ENCODE data around the gene SLC27A5.
"Not testable (repeated sequence)": the region's sequence is repeated elsewhere in the genome, so short reads cannot be mapped to it uniquely, and the experiment has no call there.

The SLC27A5 gene

GRCh38 chr19:58468216-58468839 lies 43.5 kb downstream of the SLC27A5 start:
- DNase-seq (ENCODE audit: low spot score), result no peak

DNA sequence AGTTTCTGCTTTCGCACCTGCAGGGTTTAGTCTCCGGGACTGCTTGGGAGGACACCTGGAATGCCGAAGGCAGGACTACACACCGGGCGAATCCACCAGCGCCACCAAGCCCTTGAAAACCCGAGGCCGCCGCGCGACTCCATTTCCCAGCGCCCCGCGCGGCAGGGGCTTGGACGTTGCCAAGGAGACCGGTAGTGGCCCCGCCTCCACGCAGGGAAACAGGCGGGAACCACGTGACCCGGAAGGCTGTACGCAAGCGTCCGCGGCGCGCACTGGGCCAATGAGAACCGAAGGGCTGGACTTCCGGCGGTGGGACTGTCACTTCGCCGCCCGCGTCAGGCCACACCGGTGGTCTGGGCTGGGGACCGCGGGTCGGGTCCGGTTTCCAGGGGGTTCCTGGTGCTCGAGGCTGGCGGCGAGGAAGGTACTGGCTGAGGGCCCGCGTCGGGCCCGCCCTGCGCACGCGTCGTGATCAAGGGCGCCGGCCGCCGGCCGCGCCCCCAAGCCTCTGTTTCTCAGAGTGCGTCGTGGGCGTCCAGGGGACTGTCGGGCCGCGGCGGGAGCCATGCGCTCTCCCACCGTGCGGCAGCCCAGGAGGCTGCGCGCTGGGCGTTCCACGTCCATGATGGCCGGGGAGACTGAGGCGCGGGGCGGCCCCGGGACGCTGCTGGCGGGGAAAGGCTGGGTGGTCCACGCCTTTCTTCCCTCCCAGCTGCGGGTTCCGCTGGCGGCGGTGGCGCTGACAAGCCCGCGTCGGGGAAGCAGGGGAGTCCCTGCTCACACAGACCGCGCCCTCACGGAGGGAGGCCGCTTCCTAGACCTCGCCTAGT lies 44.8 kb downstream of the SLC27A5 start, which contains the start of gene ZNF324:
TSS of gene ZNF324 (plus strand) at position 321 of the 830 bp plus-strand sequence. CDS start 2,106 bp downstream, outside the sequence.
- peak; percentile 97 for DNase-seq (ENCODE audit: low spot score)

GRCh38 chr19:58466089-58466759 lies 45.6 kb downstream of the SLC27A5 start:
- no peak for DNase-seq (ENCODE audit: low spot score)

- DNase-seq (ENCODE audit: low spot score), result no peak
These were observed 51.8 kb downstream of the SLC27A5 start for GRCh38 chr19:58460039-58460438.

DNA sequence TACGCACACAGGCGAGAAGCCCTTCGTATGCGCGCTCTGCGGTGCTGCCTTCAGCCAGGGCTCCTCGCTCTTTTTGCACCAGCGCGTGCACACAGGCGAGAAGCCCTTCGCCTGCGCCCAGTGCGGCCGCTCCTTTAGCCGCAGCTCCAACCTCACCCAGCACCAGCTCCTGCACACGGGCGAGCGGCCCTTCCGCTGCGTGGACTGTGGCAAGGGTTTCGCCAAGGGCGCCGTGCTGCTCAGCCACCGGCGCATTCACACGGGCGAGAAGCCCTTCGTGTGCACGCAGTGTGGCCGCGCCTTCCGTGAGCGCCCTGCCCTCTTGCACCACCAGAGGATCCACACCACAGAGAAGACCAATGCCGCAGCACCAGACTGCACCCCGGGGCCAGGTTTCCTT lies 55.7 kb downstream of the SLC27A5 start:
- DNase-seq (ENCODE audit: low spot score), result no peak

DNA sequence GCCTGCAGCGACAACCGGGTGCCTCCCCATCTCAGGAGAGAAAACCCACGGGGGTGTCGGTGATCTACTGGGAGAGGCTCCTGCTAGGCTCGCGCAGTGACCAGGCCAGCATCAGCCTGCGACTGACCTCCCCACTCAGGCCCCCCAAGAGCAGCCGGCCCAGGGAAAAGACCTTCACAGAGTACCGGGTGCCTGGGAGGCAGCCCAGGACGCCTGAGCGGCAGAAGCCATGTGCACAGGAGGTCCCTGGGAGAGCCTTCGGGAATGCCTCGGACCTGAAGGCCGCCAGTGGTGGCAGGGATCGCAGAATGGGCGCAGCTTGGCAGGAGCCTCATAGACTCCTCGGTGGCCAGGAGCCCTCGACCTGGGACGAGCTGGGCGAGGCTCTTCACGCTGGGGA lies 56.5 kb downstream of the SLC27A5 start:
- DNase-seq (ENCODE audit: low spot score), result no peak

GRCh38 chr19:58453743-58454142 lies 58.0 kb downstream of the SLC27A5 start:
- DNase-seq (ENCODE audit: low spot score), result no peak

DNA sequence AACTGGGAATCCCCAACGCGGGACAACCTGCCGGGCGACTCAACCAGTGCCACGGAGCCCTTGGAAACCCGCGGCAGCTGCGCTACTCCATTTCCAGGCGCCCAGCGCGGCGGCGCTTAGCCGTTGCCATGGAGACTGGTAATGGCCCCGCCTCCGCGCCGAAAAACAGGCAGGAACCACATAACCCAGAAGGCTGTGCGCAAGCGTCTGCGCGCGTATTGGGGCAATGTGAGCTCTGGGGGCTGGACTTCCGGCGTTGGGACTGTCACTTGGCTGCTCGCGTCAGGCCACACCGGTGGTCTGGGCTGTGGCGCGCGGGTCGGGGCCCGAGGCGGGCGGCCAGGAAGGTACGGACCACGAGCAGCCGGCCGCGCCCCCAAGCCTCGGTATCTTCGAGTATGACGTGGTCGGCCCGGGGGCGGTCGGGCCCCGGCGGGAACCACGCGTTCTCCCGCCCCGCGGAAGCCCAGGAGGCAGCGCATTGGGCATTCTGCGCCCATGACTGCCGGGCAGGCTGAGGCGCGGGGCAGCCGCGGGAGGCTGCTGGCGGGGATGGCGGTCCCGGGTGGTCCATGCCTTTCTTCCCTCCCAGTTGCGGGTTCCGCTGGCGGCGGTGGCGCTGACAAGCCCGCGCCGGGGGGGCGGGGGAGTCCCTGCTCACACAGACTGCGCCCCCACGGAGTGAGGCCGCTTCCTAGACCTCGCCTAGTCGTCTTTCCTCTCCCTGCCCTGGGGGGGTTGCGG lies 60.3 kb downstream of the SLC27A5 start, which contains the start of gene ZNF324B:
TSS of gene ZNF324B (plus strand) at position 265 of the 744 bp plus-strand sequence. CDS start 2,080 bp downstream, outside the sequence.
- peak; percentile 95 for DNase-seq (ENCODE audit: low spot score)

DNA sequence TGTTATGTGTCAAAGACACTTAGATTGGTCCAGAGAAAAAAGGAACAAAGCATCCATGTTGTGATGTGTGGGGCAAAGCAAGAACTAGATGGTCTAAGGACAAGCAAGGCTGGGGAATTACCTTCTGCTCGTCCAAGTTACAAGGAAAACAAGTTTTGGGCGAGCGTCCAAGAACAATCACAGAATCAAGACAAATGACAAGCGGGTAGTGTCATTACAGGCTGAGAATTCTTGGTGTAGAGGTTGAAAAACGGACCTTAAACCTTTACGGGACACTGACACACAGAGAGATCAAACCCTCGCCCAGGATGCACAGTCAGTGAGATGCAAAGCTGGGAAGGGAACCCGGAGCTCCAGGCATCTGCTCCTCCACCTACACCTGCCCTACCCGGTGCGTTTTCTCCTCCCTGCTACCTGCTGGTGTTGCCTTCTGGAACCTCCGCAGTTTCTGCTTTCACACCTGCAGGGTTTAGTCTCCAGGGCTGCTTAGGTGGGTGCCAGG lies 60.9 kb downstream of the SLC27A5 start:
- DNase-seq (ENCODE audit: low spot score), result no peak

GRCh38 chr19:58449980-58450379 lies 61.8 kb downstream of the SLC27A5 start:
- DNase-seq (ENCODE audit: low spot score), result not testable (repeated sequence)

- DNase-seq (ENCODE audit: low spot score), result not testable (repeated sequence)
These were observed 62.9 kb downstream of the SLC27A5 start for GRCh38 chr19:58448860-58449259.

Data from germinal center (tissue), 1 donor.